ENCODE results near the gene PARP8.

PARP8 gene

GRCh38 chr5:50709471-50709870 is 43.0 kb downstream of the PARP8 start:
- TF ChIP-seq CTCF (IDR thresholded peaks at IDR 0.05; ENCODE audit: extremely low read depth, missing control alignments) = no peak
- DNase-seq (ENCODE audit: low spot score) = no peak

GRCh38 chr5:50710838-50711237 is 44.4 kb downstream of the PARP8 start:
- no peak for TF ChIP-seq CTCF (IDR thresholded peaks at IDR 0.05; ENCODE audit: extremely low read depth, missing control alignments)
- DNase-seq (ENCODE audit: low spot score) = no peak

DNA sequence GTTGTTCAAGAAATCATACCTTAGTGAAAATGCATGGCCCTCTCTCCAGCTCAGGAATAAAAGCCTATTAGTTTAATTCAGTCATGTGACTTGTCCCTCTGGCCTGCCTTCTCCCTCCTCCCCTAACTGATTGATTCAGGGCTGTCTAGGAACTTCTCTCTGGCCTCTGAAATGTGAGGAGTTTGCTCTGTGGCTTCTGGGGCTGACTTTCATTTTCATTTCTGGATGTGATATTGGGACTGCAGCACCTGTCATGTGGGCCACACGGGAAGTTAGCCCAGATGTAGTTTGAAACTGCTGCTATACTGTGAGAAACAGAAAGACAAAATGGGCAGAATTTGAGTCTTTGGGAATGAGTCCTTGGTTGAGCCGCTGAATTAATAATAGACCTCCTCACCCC is 44.8 kb downstream of the PARP8 start:
- DNase-seq (ENCODE audit: low spot score) = peak; percentile 56
- TF ChIP-seq CTCF (IDR thresholded peaks at IDR 0.05; ENCODE audit: extremely low read depth, missing control alignments) = no peak

- TF ChIP-seq CTCF (IDR thresholded peaks at IDR 0.05; ENCODE audit: extremely low read depth, missing control alignments) = no peak
- DNase-seq (ENCODE audit: low spot score) = no peak
Observed at GRCh38 chr5:50712479-50712878, 46.0 kb downstream of the PARP8 start.

DNA sequence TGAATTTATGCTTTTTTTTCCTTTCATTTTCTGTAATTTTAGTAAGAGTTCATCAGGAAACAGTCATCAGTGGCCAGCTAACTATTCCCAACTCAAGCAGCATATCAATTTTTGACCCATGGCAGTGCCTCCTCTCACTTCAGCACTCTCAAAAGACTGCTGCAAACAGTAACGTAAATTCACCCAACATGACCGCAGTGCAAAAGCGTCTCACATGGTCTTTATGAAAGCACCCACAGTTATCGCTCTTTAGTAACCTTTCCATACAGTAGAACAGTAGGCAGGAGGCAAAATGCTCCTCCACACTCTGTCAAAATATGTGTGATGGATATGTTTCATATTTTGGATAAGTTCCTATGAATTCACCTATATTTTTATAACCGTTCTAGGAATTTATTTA is 48.6 kb downstream of the PARP8 start:
- no peak for DNase-seq (ENCODE audit: low spot score)
- TF ChIP-seq CTCF (IDR thresholded peaks at IDR 0.05; ENCODE audit: extremely low read depth, missing control alignments) = no peak

DNA sequence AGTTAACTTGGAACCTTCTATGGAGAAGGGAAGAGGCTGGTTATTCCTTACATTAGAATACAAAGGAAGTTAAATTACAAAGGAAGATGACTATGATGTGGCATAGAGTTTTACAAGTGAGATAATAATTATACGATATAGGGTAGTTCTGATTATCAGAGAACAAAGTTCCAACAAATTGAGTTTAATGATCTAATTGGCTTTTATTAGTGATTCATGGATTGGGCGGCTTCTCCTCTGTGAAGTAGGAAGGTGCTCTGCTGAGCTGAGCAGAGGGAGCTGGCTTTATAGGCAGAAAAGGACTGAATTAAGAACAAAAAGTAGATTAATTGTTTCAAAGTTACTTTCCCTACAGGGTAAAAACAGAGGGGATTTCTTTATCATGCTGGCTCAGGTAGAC is 49.7 kb downstream of the PARP8 start:
- DNase-seq (ENCODE audit: low spot score) = no peak
- TF ChIP-seq CTCF (IDR thresholded peaks at IDR 0.05; ENCODE audit: extremely low read depth, missing control alignments) = no peak

- TF ChIP-seq CTCF (IDR thresholded peaks at IDR 0.05; ENCODE audit: extremely low read depth, missing control alignments) = no peak
- no peak for DNase-seq (ENCODE audit: low spot score)
Observed at GRCh38 chr5:50717651-50718050, 51.2 kb downstream of the PARP8 start.
